Kidney (tissue), 14 donors: ENCODE measurements around the gene RAI1. TPM values are rescaled to one million over a fixed set of nuclear protein-coding genes. Genes with fewer than 3 reads are reported as not detected.

Experiments used
- DNase-seq, 5 donors: peaks; one replicate each; pipeline ENCODE4 v3.0.0-alpha.2; 2013 to 2020
- FAIRE-seq: peaks from 2 replicates; lab custom pipeline; 2012; peaks lifted over from hg19 to GRCh38; lab: Jason Lieb, UNC
- H3K27ac ChIP-seq, 2 donors: one replicate each; pipeline ENCODE4 v1.7.0; 2013; ENCODE audit warnings: low read depth in 2 of 2, low read length in 2 of 2, inconsistent platforms in 1 of 2
- H3K27me3 ChIP-seq: one replicate; pipeline ENCODE4 v1.7.1; 2013; ENCODE audit warnings: low read length, inconsistent platforms; ENCODE audit not compliant: control insufficient read depth, insufficient read depth
- H3K36me3 ChIP-seq, 3 donors: one replicate each; pipeline versions ENCODE4 v1.7.0 to v1.7.1; 2013; ENCODE audit warnings: low read length in 3 of 3, control low read depth in 1 of 3, inconsistent platforms in 1 of 3; ENCODE audit not compliant: insufficient read depth in 3 of 3, control insufficient read depth in 2 of 3
- H3K4me1 ChIP-seq, 3 donors: one replicate each; pipeline versions ENCODE4 v1.7.0 to v1.7.1; 2013; ENCODE audit warnings: low read length in 3 of 3, inconsistent platforms in 1 of 3, low read depth in 1 of 3; ENCODE audit not compliant: control insufficient read depth in 2 of 3, insufficient read depth in 2 of 3
- H3K4me3 ChIP-seq, 3 donors: one replicate each; pipeline versions ENCODE4 v1.7.0 to v1.8.1; 2013; ENCODE audit warnings: low read length in 3 of 3, control low read depth in 1 of 3, inconsistent platforms in 1 of 3
- H3K9ac ChIP-seq, 3 donors: one replicate each; pipeline versions ENCODE4 v1.7.0 to v1.7.1; 2013; ENCODE audit warnings: low read length in 3 of 3, control low read depth in 1 of 3, inconsistent platforms in 1 of 3
- H3K9me3 ChIP-seq, 3 donors: one replicate each; pipeline versions ENCODE4 v1.7.0 to v1.7.1; 2013; ENCODE audit warnings: low read length in 3 of 3, control low read depth in 1 of 3, inconsistent platforms in 1 of 3; ENCODE audit not compliant: control insufficient read depth in 2 of 3, insufficient read depth in 1 of 3
- CTCF ChIP-seq: IDR thresholded peaks from 3 replicates; pipeline ENCODE4 v1.5.1; 2012; ENCODE audit warnings: mild to moderate bottlenecking, moderate library complexity, borderline replicate concordance; ENCODE audit not compliant: insufficient read depth; ENCODE audit errors: extremely low read depth
- intact Hi-C: fragments of 100-400 bp; cut with DNase I; formaldehyde crosslinking; loops from one replicate; pipeline ENCODE4 v1.11.1; 2022
- polyA plus RNA-seq: library from polyadenylated mRNA; stranded (reverse); fragments of 350-450 nt; fragmentation: Illumina TruSeq; extraction: RNeasy Lipid Tissue Mini Kit (QIAGEN cat#74804); gene quantifications from one replicate; pipeline ENCODE4 v1.2.3, GENCODE V29; 2014; ENCODE audit warnings: low read depth, low replicate concordance; ENCODE audit not compliant: insufficient read depth
- total RNA-seq: library from RNA; stranded (reverse); fragmentation: NEBNext Ultra II Directional; extraction: Animal tissue kit (Norgen Biotek cat#: 25700); gene quantifications from one replicate; pipeline ENCODE4 v1.2.1, GENCODE V29; 2021
- donor health status: control.
- donor health status: control.
- donor health status: control.
- donor health status: control.
- donor health status: control.
- donor health status: DM: yes; HTN: yes; CAD: no.
- donor health status: Normal renal cell carcinoma (clear cell type).

The RAI1 gene
- total and polyA plus RNA-seq, 2 donors from 2014 or later = 6.7 to 50.5 TPM

GRCh38 chr17:17830269-17830567 is 149.0 kb downstream of the RAI1 start:
- no peak for DNase-seq
- Histone ChIP-seq H3K27me3 (no peaks in the 10 kb centered on the region), H3K36me3 (no peaks in the 10 kb centered on the region), H3K4me3 (no peak overlapping the region), H3K27ac (peak overlapping the region; percentile 30 to 33), H3K9ac (no peak overlapping the region), H3K9me3 (no peaks in the 10 kb centered on the region), H3K4me1 (peaks cover 0 to 53% (median 48%) of the 10 kb centered on the region in 3 donors)
- intact Hi-C loops = no loop called here
- no peak for FAIRE-seq
- TF ChIP-seq CTCF = no peak

GRCh38 chr17:17830740-17831207 is 149.5 kb downstream of the RAI1 start:
- FAIRE-seq (no peak), DNase-seq (no peak)
- H3K4me1 ChIP-seq = peaks cover 0 to 56% (median 53%) of the 10 kb centered on the region in 3 donors
- H3K27me3 ChIP-seq = no peaks in the 10 kb centered on the region
- intact Hi-C loops = no loop called here
- peak overlapping the region; percentile 33 to 62 for H3K27ac ChIP-seq
- H3K4me3 ChIP-seq = no peak overlapping the region
- no peaks in the 10 kb centered on the region for H3K9me3 ChIP-seq
- no peaks in the 10 kb centered on the region for H3K36me3 ChIP-seq
- H3K9ac ChIP-seq = no peak overlapping the region
- no peak for TF ChIP-seq CTCF

GRCh38 chr17:17831208-17832031 is 150.2 kb downstream of the RAI1 start:
- intact Hi-C loops = no loop called here
- DNase-seq (no peak), FAIRE-seq (no peak)
- Histone ChIP-seq H3K27me3 (no peaks in the 10 kb centered on the region), H3K9me3 (no peaks in the 10 kb centered on the region), H3K36me3 (no peaks in the 10 kb centered on the region), H3K9ac (peak overlapping the region in 1 of 3 donors; percentile 14), H3K27ac (peak overlapping the region; percentile 33 to 62), H3K4me1 (peaks cover 0 to 56% (median 56%) of the 10 kb centered on the region in 3 donors), H3K4me3 (no peak overlapping the region)
- no peak for TF ChIP-seq CTCF
